ENCODE data around the gene WNT4.

Gene WNT4

DNA sequence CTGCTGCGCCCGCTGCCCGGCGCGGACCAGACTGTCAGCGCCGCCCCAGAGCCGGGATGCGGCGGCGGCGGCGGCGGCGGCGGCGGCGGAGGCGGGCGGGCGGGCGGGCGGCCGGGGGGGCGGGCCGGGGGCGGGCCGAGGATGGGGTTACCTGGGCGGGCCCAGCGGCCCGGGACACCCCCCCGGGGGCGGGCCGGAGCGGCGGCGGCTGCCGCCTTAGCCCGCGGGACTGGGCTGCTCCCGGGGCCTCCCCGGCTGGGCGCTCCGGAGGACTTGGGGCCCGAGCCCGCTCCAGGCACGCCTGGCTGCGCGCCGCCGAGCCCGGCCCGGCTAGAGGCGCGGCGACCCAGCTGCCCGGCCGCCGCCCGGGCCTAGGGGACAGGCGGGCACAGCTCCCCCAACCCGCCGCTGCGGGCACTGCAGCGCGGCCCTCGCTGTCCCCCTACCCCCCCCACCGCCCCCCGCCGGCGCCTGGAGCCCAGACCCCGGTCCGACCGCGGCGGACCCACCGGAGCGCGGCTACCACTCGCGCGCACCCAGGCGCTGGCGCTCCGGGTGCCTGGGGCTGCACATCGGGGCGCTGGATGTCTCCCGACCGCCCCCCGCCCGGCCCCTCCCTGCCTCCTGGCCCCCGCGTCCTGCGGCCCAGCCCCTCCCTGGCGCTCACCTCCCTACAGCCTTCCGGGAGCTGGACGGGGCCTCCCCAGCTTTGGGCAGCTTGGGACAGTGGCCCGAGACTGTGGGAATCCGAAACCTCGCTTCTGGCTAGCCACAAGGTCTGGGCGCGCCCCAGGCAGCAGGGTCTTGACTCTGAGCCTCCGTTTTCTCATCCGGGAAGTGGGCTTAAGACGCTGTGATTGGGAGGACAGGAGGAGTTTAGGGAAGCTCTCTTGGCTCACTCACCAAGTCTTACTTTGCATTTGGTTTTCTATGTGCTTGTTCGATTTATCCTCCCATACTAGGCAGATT lies at the start of gene WNT4:
TSS of gene WNT4 (minus strand) at position 33 of the 969 bp plus-strand sequence. CDS start 175 bp downstream, outside the sequence.
- peak in 1 of 2 donors; percentile 14 for DNase-seq (ENCODE audit: low read depth in 2 of 2)

DNA sequence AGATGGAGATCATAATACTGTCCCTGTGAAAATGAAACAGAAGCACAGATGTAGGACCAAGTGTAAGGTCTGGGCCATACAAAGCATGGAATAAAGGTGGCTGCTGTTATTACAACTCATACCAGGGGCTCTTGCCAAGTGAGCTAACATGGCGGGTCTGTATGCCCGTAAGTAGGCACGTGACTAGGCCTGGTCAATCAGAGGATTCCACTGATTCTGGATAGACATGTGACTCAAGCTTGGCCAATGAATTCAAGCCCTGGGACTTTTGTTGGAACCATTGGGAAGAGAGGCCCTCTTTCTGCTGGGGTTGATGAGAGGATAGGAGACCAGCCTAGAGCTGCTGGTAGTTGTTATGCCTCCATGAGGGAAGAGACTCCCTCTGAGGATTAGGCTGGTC lies 47.8 kb upstream of the WNT4 start:
- no peak for DNase-seq (ENCODE audit: low read depth in 2 of 2)

DNA sequence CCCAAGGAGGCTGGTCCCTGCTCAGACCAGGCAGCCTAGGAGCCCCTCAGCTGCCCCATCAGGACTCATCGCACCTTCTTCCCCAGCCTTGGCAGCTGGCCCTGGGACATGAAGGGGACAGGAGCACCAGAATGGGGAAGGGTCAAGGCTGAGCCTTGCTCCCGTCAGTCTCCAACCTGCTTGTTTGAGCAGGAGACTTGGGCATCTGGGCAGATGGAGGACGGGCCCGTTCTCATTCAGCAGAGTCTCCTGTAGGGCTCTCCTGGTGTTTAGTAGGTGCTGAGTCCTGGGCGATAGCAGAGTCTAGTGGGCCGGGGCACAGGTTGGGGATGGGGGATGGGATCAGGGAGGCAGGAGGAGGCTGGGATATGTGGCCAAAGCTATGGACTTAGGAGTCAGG lies 47.4 kb upstream of the WNT4 start:
- DNase-seq (ENCODE audit: low read depth in 2 of 2): no peak

DNA sequence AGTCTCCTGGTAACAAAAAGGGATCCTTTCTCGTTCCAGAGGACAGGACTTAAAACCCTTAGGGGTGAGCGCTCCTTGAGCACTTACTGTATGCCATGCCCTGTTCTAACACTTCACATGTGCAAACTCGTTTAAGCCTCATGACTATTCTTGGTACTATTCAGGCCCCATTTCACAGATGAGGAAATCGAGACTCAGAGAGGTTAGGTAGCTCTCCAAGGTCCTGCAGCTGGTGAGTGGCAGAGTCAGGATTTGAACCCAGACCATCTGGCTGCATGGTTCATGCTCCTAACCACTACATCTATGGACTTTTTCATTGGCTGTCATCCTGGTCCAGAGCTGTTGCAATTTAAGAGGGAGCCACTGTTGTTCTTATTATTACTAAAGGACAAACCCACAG lies 46.7 kb upstream of the WNT4 start:
- no peak for DNase-seq (ENCODE audit: low read depth in 2 of 2)

DNA sequence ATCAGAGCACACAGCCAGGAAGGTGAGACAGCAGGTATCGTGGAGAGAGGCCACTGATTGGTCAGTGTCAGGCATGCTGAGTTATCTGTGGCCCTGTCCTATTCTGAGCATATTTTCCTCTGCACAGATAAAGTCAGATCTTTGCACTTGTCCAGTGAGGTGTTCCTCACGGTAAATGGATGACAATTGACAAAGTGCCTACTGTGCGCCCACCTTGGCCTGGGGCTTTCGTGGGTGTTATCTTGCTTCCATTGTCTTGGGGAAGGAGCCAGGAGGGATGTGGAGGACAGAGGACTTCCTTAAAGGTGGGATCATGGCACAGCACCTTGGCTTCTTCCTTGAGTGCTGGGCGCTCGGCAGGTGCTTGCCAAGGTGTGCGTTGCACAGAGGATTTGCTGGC lies 46.0 kb upstream of the WNT4 start:
- DNase-seq (ENCODE audit: low read depth in 2 of 2): no peak

DNA sequence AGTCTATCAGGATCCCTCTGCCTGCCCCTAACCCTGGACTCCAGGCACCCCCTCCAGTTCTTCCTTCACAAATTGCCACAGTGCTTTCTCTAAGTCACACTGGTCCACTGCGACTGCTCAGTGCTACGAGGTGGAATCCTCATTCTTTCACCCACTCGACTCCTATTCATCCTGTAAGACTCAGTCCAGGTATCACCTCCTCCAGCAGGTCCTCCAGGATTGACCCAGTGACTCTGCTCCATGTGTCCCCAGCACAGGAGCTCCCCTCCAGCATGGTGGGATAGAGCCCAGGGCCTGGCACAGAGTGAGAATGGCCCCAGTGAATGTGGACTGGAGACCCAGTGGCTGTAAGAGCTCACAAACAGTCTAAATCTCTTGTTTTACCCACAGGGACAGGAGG lies 45.5 kb upstream of the WNT4 start:
- DNase-seq (ENCODE audit: low read depth in 2 of 2): no peak

DNA sequence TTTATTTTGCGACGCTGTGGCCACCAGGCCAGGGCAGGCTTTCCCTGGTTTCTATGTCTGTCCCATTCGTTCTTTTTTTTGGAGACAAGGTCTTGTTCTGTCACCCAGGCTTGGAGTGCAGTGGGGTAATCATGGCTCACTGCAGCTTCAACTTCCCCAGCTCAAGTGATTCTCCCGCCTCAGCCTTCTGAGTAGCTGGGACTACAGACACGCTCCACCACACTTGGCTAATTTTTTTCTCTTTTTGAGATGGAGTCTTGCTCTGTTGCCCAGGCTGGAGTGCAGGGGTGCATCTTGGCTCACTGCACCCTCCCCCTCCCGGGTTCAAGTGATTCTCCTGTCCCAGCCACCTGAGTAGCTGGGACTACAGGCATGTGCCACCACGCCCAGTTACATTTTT lies 43.4 kb upstream of the WNT4 start:
- no peak for DNase-seq (ENCODE audit: low read depth in 2 of 2)

DNA sequence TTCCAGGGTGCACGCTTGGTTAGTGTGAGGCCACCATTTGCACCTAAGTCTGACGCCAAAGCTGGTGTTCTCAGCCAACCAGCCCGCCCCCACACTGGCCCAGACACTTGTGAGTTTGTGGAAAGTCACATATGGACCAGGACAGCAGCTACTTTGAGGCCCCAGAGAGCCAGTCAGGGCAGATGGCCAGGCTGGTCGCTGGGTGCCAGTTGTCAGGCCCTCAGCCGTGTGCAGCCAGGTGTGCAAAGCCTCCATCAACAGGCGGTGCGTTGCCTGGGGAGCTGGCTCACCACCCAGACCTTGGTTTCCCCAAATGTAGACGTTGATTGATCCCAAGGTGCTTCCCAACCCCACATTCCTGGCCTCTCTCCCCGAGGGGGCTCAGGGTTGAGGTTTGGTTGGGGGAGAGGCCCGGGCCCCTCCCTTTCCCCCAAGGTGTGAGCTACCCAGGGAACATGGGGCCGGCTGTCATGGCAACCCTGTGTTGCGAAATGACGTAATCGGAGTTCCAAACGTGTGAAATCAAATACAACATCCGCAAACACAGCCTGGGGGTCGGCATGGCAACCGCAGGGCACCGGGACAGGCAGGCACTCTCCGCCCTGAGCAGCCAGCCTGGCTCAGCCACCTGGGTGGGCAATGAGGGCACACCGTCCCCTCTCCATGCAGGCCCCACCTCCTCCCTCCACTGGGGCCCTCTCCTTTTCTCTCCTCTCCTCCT lies 42.2 kb upstream of the WNT4 start:
- no peak for DNase-seq (ENCODE audit: low read depth in 2 of 2)

DNA sequence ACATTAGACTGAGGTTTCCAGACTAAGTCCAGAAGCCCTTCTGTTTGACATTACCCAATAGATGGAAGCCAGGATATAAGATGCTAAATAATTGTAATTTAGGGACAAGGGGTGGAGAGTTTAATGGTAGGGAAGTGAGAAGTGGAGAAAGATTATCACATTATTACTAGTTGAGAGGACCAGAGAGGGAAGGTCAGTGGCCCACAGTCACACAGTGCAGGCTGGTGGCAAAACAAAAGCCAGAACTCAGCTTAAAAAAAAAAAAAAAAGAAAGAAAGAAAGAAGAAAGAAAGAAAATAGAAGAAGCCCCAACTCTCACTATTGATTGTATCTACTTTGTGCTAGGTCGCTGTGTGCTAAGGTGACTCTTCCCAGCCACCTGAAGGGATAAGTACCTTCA lies 41.6 kb upstream of the WNT4 start:
- DNase-seq (ENCODE audit: low read depth in 2 of 2): no peak

DNA sequence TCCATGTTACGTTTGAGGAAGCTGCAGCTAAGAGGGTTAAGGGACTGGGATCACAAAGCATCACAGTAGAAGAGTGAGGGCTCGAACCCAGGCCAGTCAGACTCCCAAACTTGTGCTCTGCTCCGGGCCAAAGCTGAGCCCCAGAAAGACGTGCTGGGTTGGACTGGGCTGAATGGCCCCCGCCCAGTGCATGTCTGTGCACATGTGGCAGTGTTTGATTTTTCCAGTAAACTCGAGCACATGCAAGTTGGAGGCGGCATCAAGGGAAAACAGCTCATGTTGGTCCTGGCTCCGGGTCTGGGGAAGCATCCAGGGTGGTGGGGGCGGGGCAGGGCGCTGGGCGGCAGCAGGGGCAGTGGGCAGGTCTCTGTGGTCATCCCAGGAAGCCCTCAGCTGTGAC lies 39.8 kb upstream of the WNT4 start:
- DNase-seq (ENCODE audit: low read depth in 2 of 2): no peak

DNA sequence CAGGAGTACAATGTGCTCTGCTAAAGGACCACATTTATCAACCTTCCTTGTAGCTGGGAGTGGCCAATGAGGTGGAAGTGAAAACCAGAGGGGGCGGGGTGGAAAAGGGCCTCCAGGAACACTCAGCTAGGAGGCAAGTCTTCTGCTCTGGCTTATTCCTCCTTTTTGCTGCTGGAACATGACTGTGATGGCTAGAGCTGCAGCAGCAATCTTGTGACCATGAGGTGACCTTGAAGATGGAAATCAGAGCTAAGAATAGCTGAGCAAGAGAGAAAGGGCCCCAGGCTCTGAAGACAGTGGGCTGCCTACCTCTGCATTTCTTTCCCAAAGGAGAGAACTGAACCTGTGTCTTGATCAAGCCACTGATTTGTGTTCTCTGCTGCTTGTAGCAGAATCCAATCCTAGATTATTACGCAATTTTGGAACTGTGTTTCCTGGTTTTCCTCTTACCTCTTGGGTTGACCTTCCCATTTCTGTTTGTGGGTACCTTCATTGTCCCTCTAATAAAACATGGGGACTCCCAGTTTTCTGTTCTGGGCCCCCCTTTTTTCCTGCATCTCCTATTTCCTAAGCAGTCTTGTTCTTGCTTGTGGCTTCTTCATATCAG lies 36.4 kb upstream of the WNT4 start:
- DNase-seq (ENCODE audit: low read depth in 2 of 2): no peak

DNA sequence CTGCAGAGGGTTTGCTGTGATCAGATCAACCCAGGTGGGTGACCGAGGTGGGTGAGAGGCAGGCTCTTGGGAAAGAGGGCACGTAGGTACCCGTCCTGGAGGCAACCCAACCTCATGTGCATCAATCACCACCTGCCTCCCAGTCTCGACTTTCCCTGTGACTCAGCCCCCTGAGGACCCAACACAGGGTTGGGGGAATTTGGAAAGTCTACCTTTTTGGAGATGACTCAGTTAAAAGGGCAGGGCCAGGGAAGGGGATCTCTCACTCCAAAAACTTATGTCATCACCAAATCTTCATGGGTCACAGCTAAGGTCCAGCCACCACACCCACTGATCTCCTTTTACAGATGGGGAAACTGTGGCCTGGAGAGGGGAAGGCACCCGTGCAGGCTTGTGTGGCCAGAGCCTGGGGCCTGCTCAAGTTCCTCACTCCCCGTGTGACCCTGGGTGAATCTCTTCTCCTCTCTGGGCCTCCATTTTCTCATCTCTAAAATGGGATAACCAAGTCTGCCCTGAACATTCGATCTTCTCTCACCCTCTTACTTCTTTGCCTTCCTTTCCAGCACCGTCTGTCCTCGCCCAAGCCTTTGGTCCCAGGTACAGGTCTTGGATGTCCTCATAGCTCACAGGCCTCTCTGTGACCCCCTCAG lies 34.6 kb upstream of the WNT4 start:
- peak in 1 of 2 donors; percentile 2 for DNase-seq (ENCODE audit: low read depth in 2 of 2)

DNA sequence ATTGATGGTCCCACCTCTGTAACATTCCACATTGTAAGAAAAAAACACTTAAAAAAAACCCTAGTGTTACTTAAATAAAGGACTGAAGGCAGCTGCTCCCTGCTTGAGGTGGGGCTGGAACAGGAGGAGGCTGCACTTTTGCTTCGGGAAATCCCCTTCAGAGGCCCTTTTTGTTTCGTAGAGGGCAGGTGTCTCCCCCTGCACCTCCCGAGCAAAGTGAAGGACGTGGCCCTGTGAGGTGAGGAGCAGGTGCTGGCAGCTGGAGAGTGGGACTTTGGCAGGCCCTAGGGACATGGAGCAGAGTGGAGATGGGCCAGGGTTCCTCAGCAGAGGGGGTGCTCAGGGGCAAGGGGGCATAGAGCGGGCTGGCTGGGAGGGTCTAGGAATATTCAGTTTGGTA lies 33.4 kb upstream of the WNT4 start:
- peak in 1 of 2 donors; percentile 12 for DNase-seq (ENCODE audit: low read depth in 2 of 2)

DNA sequence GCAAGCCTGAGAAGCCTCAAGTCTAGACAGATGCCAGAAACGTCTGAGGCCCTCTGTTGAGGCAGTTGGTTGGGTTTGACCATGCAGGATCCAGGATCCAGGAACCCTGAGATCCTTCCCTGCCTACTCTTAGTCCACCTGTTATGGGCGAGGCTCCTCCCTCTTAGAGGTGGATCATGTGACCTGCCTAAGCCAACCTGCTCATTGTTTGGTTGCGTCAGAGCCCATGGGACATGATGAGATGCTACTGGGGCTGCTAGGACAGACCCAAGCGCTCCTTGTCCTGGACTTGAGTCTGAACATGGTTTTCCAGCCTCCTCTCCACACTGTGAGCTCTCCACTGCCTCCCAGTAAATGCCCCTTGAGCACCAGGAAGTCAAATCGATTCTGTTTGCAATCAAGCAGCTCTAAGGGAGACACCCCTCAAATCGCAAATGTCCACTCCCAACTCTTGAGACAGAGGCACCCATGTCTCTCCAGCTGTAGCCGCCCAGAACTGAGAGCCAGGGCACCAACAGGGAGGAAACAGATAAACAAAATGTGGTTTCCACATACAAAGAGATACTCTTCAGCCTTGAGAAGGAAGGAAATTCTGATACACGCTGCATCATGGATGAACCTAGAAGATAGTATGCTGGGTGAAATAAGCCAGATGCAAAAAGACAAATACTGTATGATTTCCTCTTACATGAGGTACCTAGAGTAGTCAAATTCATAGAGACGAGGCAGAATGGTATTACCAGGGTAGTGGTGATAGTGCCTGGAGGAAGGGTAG lies 31.7 kb upstream of the WNT4 start:
- no peak for DNase-seq (ENCODE audit: low read depth in 2 of 2)

DNA sequence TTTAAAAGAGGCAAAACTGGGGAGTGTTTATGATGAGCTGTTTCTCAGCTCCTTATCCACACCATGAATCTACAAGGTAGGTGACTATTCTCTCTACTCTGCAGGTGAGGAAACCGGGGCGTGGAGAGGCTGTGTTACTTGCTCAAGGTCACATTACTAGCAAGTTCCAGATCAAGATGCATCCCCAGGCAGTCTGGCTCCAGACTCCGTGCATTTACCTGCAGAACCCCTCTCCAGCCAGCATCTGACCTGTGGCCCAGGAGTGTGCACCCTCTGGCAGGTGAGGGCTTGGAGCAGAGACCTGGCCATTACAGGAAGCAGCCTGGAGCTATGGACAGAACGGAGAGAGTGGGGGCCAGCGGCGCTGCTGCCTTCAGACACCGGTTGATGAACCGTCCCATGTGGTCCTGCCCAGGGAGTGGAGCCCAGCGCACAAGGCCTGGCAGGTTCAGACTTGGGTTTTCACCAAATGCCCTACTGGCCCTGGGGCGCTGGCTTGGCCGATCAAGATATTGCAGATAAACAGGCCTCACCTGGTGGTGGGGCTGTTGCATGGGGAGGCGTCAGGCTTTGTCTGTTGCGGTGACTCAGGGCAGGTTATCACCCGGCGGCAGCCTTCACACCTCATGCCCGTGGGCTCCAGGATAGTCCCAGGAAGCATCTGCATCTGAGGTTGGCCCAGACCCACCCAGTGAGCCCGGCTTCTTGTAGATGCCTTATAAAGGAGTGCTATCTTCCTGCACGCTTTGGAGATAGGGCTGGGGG lies 29.2 kb upstream of the WNT4 start:
- DNase-seq (ENCODE audit: low read depth in 2 of 2): no peak

DNA sequence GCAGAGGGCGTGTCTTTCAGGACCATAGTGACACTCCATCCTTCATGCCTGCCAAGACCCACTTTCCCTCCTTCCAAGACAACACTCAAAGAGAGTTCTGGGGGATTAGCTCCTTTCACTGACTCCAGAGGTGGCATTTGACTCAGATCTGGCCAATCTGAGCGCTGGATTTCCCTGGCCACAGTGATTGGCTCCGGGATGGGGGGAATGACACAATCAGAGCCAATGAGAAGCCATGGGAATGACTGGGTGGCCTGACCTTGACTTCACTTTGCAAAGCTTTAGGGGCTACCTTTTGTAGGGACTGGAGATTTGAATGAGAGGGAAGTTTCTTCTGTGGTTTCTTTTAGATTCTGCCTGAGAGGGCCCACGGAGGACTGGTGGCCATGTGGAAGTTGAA lies 26.9 kb upstream of the WNT4 start:
- DNase-seq (ENCODE audit: low read depth in 2 of 2): no peak

DNA sequence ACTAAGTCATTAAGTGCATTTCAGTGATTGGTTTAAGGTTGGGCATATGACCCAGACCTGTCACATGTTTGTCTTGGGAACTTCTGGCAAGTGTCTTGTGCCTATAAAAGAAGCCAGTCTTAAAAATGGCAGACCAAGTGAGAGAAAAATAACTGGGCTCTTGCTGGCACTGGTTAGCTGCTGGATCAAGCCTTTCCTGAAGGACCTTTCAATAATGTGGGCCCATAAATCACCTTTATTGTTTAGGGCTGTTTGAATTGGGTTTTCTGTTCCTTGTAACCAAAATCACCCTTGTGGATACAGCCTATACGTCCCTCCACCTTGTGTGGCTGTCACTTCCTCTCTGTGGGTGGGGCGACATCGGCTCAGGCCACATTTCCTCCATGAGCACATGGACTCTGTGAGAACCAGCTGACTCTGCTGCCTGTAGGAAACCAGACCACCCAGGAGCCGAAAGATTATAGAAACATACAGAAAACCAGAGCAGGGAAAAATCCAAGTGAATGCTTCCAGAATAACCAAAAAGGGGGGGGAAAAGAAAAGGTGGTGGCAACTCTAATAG lies 25.6 kb upstream of the WNT4 start:
- no peak for DNase-seq (ENCODE audit: low read depth in 2 of 2)

DNA sequence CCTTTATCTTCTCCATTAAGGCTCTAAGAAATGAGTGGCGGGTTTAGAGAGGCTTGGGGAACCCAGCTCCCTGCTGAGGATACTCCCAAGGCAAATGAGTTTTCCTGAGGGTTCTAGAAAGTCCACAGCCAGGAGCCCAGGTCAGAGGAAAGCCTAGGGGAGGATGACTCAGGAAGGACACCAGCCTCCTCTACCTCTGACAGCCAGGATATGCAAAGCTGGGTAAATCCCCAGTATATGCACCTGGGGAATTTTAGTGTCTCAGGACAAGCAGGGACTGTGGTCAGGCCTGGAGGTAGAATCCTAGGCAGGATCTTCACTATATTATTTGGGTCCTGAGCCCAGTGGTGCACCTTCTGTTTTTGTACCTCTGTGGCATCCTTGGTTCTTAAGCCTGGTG lies 23.5 kb upstream of the WNT4 start:
- no peak for DNase-seq (ENCODE audit: low read depth in 2 of 2)

DNA sequence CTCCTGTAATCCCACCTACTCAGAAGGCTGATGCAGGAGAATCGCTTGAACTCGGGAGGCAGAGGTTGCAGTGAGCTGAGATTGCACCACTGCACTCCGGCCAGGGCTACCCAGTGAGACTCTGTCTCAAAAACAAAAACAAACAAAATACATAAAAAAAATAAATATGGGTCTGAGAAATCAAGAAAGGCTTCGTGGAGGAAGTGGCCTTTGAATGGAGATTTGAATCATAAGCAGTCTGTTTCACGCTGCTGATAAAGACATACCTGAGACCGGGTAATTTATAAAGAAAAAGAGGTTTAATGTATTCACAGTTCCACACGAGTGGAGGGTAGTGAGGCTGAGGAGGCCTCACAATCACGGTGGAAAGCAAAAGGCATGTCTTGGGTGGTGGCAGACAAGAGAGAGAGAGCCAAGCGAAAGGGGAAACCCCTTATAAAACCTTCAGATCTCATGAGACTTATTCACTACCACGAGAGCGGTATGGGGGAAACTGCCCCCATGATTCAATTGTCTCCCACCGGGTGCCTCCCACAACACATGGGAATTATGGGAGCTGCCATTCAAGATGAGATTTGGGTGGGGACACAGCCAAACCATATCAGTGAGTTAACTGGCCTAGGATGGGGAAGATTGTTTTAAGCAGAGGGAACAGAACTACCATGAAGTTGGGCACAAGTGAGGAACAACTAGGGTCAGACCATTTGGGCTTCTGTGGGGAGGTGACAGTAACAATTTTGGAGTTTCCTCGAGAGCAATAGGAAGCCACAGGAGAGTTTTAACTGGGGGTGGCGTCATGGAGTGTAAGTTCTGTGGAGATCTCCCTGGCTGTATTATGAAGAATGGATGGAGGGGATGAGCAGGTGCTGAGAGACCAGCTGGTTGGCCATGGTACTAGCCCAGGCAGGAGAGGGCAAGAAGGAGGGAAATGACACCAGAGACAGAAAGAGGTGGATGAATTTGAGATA lies 22.2 kb upstream of the WNT4 start:
- DNase-seq (ENCODE audit: low read depth in 2 of 2): no peak

All from activated CD4-positive, alpha-beta T cell treated with anti-CD3 and anti-CD28 coated beads for 24 hours (primary cell).